Measurements from ENCODE around the gene PEDS1. TPM values are rescaled to one million over a fixed set of nuclear protein-coding genes. Genes with fewer than 3 reads are reported as not detected.

The PEDS1 gene
- total and polyA plus RNA-seq, 2 of the 13 experiments (the other 11 are each of a cell fraction or from before 2014, with no cell fraction given), result 30.5 to 93.9 TPM

DNA sequence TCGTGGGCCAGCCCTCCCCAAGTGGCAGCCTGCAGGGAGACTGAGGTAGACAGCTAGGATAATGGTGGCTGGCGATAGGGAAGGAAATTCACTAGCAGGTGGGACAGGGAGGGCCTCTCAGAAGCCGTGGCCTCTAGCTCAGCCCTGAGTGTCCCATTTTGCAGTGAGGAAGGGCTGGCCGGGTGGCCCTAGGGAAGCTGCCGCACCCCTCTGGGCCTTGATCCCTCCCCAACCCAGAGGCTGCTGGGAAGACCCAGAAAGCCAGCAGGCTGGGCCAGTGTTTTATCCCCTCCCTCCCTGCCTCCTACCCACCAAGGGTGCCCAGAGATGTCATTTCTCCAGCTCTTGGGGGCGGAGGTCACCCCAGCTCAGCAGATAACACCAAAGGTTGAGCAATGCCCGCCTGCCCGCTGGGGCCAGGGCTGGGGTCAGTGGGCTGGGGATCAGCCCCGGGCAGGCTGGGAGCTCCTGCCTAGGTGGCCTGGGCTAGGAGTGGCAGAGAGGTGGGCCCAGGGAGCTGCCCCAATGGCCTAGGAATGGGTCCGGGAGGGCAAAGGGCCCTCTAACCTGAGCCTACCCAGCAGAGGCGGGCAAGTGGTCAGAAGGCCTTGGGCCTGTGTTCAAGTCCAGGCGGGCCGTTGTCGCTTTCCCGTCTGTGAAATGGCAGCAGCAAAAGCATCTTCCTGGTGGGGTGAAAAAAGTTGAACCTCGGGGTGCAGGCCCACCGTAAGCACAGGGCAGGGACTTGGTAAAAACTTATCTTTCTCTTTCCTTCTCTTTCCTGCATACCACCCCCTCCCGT is 35.6 kb upstream of the PEDS1 start (continued):
- TF ChIP-seq DMAP1 (CRISPR knock-in tag; IDR thresholded peaks at IDR 0.05), result peak; percentile 63
- TF ChIP-seq ZSCAN12 (CRISPR knock-in tag; IDR thresholded peaks at IDR 0.05), result 0 out of 2 replicates have a peak, but pooled peaks have one; percentile 33
- TF ChIP-seq, protein P1, sequence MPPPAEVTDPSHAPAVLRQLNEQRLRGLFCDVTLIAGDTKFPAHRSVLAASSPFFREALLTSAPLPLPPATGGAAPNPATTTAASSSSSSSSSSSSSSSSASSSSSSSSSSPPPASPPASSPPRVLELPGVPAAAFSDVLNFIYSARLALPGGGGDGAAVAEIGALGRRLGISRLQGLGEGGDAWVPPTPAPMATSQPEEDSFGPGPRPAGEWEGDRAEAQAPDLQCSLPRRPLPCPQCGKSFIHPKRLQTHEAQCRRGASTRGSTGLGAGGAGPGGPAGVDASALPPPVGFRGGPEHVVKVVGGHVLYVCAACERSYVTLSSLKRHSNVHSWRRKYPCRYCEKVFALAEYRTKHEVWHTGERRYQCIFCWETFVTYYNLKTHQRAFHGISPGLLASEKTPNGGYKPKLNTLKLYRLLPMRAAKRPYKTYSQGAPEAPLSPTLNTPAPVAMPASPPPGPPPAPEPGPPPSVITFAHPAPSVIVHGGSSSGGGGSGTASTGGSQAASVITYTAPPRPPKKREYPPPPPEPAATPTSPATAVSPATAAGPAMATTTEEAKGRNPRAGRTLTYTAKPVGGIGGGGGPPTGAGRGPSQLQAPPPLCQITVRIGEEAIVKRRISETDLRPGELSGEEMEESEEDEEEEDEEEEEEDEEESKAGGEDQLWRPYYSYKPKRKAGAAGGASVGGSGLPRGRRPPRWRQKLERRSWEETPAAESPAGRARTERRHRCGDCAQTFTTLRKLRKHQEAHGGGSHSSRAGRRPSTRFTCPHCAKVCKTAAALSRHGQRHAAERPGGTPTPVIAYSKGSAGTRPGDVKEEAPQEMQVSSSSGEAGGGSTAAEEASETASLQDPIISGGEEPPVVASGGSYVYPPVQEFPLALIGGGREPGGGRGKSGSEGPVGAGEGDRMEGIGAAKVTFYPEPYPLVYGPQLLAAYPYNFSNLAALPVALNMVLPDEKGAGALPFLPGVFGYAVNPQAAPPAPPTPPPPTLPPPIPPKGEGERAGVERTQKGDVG (CRISPR knock-in tag; IDR thresholded peaks at IDR 0.05; ENCODE audit: borderline replicate concordance), result peak; percentile 89
- peak; percentile 98 for TF ChIP-seq RCOR2 (CRISPR knock-in tag; IDR thresholded peaks at IDR 0.05)
- TF ChIP-seq MAF1 (CRISPR knock-in tag; IDR thresholded peaks at IDR 0.05; ENCODE audit: borderline replicate concordance), result peak; percentile 91; the same call in 1 of the 2 replicates
- TF ChIP-seq ZNF772 (CRISPR knock-in tag; IDR thresholded peaks at IDR 0.05), result peak; percentile 98
- peak; percentile 83 for TF ChIP-seq TAF15 (IDR thresholded peaks at IDR 0.05; ENCODE audit: low read depth, low read length, poor library complexity, severe bottlenecking)
- TF ChIP-seq ZNF446 (CRISPR knock-in tag; IDR thresholded peaks at IDR 0.05), result 0 out of 2 replicates have a peak, but pooled peaks have one; percentile 61
- TF ChIP-seq, protein P2, sequence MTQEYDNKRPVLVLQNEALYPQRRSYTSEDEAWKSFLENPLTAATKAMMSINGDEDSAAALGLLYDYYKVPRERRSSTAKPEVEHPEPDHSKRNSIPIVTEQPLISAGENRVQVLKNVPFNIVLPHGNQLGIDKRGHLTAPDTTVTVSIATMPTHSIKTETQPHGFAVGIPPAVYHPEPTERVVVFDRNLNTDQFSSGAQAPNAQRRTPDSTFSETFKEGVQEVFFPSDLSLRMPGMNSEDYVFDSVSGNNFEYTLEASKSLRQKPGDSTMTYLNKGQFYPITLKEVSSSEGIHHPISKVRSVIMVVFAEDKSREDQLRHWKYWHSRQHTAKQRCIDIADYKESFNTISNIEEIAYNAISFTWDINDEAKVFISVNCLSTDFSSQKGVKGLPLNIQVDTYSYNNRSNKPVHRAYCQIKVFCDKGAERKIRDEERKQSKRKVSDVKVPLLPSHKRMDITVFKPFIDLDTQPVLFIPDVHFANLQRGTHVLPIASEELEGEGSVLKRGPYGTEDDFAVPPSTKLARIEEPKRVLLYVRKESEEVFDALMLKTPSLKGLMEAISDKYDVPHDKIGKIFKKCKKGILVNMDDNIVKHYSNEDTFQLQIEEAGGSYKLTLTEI (CRISPR knock-in tag; conservative IDR thresholded peaks at IDR 0.05), result no peak
- TF ChIP-seq, protein P3, sequence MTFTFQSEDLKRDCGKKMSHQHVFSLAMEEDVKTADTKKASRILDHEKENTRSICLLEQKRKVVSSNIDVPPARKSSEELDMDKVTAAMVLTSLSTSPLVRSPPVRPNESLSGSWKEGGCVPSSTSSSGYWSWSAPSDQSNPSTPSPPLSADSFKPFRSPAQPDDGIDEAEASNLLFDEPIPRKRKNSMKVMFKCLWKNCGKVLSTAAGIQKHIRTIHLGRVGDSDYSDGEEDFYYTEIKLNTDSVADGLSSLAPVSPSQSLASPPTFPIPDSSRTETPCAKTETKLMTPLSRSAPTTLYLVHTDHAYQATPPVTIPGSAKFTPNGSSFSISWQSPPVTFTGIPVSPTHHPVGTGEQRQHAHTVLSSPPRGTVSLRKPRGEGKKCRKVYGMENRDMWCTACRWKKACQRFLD (CRISPR knock-in tag; IDR thresholded peaks at IDR 0.05; ENCODE audit: borderline replicate concordance), result no peak; the same call in 1 of the 2 replicates
- peak; percentile 86 for TF ChIP-seq THAP11 (CRISPR knock-in tag; IDR thresholded peaks at IDR 0.05)
- no peak for TF ChIP-seq TOPORS (CRISPR knock-in tag; IDR thresholded peaks at IDR 0.05)
- TF ChIP-seq ISL2 (CRISPR knock-in tag; IDR thresholded peaks at IDR 0.05), result peak; percentile 96
- peak; percentile 61; the same call in 1 of the 2 replicates for TF ChIP-seq ZNF546 (CRISPR knock-in tag; conservative IDR thresholded peaks at IDR 0.05)
- TF ChIP-seq, protein P4, sequence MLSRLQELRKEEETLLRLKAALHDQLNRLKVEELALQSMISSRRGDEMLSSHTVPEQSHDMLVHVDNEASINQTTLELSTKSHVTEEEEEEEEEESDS (CRISPR knock-in tag; IDR thresholded peaks at IDR 0.05; ENCODE audit: borderline replicate concordance), result no peak; the same call in 1 of the 2 replicates
- TF ChIP-seq POLR2AphosphoS5 (IDR thresholded peaks at IDR 0.05; ENCODE audit: low read depth, low read length), result peak; percentile 67
- peak; percentile 87; the same call in 1 of the 2 replicates for TF ChIP-seq TP53 (CRISPR knock-in tag; conservative IDR thresholded peaks at IDR 0.05)
- TF ChIP-seq, protein P5, sequence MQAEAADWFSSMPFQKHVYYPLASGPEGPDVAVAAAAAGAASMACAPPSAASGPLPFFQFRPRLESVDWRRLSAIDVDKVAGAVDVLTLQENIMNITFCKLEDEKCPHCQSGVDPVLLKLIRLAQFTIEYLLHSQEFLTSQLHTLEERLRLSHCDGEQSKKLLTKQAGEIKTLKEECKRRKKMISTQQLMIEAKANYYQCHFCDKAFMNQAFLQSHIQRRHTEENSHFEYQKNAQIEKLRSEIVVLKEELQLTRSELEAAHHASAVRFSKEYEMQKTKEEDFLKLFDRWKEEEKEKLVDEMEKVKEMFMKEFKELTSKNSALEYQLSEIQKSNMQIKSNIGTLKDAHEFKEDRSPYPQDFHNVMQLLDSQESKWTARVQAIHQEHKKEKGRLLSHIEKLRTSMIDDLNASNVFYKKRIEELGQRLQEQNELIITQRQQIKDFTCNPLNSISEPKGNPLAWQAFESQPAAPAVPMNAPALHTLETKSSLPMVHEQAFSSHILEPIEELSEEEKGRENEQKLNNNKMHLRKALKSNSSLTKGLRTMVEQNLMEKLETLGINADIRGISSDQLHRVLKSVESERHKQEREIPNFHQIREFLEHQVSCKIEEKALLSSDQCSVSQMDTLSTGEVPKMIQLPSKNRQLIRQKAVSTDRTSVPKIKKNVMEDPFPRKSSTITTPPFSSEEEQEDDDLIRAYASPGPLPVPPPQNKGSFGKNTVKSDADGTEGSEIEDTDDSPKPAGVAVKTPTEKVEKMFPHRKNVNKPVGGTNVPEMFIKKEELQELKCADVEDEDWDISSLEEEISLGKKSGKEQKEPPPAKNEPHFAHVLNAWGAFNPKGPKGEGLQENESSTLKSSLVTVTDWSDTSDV (CRISPR knock-in tag; IDR thresholded peaks at IDR 0.05), result no peak

All from HepG2 (cell line).